Measurements from ENCODE around the gene POTEC. TPM values are rescaled to one million over a fixed set of nuclear protein-coding genes. Genes with fewer than 3 reads are reported as not detected.
"Not testable (repeated sequence)": the region's sequence is repeated elsewhere in the genome, so short reads cannot be mapped to it uniquely, and the experiment has no call there.

The POTEC gene
- not detected for polyA plus RNA-seq (2012; ENCODE audit: insufficient read depth, insufficient read length)

DNA sequence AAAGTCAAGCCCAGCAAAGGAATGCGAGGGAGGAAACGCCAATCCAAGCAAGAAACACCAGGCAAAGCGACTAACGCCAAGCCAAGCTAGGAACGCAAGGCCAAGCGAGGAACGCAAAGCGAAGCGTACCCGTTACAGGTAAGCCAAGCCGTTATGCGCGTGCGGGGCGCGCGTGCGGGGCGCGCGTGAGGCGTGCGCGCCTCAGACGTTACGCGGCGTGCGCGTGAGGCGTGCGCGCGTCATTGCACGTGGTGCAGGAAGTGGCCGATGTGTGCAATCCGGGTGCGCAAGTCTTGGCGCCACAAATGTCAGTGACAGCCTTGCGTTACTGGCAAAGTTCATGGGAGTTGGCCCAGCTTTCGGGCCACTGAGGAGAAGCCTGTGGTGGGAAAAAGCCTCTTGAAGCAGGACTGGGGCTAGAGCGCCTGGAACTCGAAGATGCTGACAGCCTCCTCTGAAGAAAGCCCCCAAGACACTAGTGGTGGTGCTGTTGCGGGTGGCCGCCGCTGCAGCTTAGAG lies at the start of gene POTEC:
Gene POTEC (minus strand): TSS at position 155 of the 519 bp plus-strand sequence. CDS start 454 bp downstream, outside the sequence.
- not testable (repeated sequence) for H3K4me3 ChIP-seq (ENCODE audit: low read length); DNase-seq (ENCODE audit: low read depth, low spot score)

DNA sequence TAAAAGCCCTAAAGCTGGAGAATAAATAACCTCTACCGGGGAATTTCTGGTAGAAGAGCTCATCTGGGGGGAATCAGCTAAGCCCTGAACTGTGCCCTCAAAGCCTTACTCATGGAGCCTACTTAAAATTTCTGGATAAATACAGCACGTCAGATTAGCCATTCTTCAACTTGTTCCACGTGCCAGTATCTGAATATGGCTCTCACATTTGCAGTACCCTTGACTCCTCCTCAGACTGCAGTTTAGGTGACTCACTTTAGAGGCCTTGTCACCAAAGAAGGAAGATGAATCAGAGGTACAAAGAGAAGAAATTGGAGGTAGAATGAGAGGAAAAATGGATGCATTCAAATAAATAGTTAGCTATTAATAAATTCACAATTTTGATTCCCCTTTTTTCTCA lies 34.6 kb upstream of the POTEC start:
- no peak overlapping the region for H3K4me3 ChIP-seq (ENCODE audit: low read length)
- DNase-seq (ENCODE audit: low read depth, low spot score): no peak

DNA sequence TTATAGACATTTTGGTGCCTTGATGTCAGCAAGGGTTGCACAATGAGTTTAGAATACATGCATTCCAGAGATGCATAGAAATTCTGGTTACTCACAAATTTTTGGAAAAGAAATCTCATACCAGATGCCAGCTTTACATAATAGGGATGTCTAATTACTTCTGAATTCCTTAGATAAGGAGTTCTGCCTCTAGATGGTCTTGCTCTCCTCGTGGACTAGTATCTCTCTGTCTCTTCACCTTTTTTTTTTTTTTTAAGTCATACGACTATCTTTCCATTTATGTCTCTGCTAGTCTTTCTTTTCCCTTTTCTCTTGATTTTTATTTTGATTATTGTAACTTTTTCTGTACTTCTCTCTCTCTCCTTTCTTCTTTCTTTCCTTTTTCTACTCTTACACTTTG lies 16.1 kb upstream of the POTEC start:
- not testable (repeated sequence) for DNase-seq (ENCODE audit: low read depth, low spot score)

GRCh38 chr18:14531659-14532058 lies 11.7 kb downstream of the POTEC start:
- not testable (repeated sequence) for DNase-seq (ENCODE audit: low read depth, low spot score)

More for the DNA sequence above, 16.1 kb upstream of the POTEC start:
- not testable (repeated sequence) for H3K4me3 ChIP-seq (ENCODE audit: low read length)

GRCh38 chr18:14510707-14511106 lies 32.7 kb downstream of the POTEC start:
- H3K4me3 ChIP-seq (ENCODE audit: low read length); DNase-seq (ENCODE audit: low read depth, low spot score): not testable (repeated sequence)

More at GRCh38 chr18:14531659-14532058, 11.7 kb downstream of the POTEC start:
- not testable (repeated sequence) for H3K4me3 ChIP-seq (ENCODE audit: low read length)

GRCh38 chr18:14503691-14504090 lies 39.7 kb downstream of the POTEC start:
- not testable (repeated sequence) for H3K4me3 ChIP-seq (ENCODE audit: low read length); DNase-seq (ENCODE audit: low read depth, low spot score)

DNA sequence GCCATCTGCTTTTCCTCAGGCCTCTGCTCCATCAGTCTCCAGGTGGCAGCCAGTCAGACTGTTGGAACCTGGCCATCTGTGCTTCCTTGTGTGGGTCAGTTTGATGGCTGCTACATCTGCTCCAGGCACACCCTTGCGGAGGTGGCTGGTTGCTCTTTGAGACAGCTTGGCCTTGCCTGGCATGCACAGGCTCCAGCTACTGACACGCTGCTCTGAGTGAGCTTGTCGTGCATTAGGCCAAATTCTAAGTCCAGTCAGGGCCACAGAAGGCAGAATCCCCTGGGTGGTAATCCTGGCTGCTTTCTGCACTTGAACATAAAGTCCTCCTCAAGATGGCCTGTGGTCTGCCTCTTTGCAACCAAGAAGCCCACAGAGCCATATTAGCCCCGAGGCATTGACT lies 41.5 kb downstream of the POTEC start:
- not testable (repeated sequence) for DNase-seq (ENCODE audit: low read depth, low spot score); H3K4me3 ChIP-seq (ENCODE audit: low read length)

DNA sequence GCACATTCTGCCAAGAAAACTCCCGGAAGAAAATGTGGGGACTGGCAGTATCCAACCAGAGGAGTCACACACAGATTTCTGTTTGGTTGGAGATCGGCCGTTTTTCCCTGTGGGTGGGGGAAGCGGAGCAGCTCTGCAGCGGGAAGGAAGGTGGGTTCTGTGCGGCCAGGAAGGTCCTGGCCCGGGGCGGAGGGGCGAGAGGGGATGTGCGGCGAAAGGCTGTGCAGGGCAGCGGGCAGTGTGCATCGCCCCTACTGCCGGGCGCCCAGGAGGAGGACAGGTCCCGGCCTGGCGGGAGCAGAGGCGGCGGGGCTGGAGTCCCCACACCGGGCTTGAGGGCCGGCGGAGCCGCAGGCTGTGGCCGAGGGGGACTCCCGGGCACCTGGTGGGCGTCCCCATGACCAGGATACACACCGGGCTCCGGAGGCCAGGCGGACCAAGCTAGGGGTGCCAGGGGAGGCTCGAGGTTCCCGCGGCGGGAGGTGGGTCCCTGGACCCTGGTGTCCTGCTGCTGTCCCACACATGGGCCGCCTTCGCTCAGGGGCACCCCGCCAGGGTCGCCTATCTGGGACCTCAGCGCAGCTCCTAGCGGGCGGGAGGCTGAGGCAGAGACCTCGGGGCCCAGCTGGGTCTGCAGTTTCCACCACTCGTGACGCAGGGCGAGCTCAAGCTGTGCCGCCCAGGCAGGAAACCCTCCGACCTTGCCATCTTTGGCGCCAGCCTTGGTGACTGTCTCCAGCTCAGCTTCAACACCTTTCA lies 54.0 kb downstream of the POTEC start:
- H3K4me3 ChIP-seq (ENCODE audit: low read length); DNase-seq (ENCODE audit: low read depth, low spot score): not testable (repeated sequence)

GRCh38 chr18:14488789-14489188 lies 54.6 kb downstream of the POTEC start:
- not testable (repeated sequence) for H3K4me3 ChIP-seq (ENCODE audit: low read length); DNase-seq (ENCODE audit: low read depth, low spot score)

GRCh38 chr18:14486926-14487580 lies 56.3 kb downstream of the POTEC start:
- not testable (repeated sequence) for DNase-seq (ENCODE audit: low read depth, low spot score); H3K4me3 ChIP-seq (ENCODE audit: low read length)

DNA sequence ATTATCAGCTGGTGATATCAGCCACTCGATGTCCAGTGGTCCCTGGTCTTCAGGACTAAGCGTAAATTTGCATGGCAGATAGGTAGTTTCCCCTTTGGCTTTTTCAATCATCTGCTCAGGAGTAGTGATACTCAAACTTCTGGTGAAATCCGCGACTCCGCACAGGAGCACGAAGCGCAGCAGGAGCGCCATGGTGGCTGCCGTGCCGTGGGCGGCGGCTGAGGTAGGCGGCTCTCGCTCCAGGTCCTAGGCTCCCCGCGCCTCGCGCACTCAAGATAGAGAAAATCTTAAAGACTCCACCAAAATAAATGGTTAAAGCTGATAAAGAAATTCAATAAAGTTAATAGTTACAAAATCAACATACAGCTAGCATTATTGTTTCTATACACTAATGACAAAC lies 64.3 kb downstream of the POTEC start:
- not testable (repeated sequence) for H3K4me3 ChIP-seq (ENCODE audit: low read length); DNase-seq (ENCODE audit: low read depth, low spot score)

DNA sequence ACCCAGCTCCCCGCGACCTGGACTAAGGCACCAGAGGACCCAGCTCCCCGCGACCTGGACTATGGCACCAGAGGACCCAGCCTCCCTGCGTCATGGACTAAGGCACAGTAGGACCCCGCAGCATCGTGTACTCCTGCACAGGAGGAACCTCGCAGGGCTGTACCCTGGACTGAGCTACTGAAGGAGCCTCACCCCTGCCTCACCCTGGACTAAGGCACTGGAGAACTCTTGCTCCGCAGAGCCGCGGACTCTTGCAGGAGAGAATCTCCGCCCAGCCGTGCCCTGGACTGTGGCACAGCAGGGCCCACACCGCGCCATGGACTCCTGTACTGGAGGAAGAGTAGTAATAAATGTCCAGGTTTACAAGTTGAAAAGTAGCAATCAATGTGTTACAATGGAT lies 67.9 kb downstream of the POTEC start:
- DNase-seq (ENCODE audit: low read depth, low spot score); H3K4me3 ChIP-seq (ENCODE audit: low read length): not testable (repeated sequence)

DNA sequence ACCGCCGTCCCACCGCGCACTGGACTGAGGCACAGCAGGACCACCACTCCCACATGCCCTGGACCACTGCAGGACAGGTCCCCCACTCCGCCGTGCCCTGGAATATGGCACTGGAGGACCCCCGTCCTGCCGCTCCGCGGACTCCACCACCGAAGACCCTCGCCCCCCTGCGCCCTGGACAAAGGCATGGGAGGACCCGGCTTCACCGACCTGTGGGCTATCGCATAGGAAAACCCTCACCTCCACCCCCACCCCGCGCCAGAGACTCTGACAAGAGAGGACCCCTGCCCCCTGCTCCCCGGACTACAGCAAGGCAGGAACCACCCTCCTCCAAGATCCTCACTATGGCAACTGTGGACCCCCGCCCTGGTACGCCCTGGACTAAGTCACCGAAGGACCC lies 68.6 kb downstream of the POTEC start:
- H3K4me3 ChIP-seq (ENCODE audit: low read length); DNase-seq (ENCODE audit: low read depth, low spot score): not testable (repeated sequence)

DNA sequence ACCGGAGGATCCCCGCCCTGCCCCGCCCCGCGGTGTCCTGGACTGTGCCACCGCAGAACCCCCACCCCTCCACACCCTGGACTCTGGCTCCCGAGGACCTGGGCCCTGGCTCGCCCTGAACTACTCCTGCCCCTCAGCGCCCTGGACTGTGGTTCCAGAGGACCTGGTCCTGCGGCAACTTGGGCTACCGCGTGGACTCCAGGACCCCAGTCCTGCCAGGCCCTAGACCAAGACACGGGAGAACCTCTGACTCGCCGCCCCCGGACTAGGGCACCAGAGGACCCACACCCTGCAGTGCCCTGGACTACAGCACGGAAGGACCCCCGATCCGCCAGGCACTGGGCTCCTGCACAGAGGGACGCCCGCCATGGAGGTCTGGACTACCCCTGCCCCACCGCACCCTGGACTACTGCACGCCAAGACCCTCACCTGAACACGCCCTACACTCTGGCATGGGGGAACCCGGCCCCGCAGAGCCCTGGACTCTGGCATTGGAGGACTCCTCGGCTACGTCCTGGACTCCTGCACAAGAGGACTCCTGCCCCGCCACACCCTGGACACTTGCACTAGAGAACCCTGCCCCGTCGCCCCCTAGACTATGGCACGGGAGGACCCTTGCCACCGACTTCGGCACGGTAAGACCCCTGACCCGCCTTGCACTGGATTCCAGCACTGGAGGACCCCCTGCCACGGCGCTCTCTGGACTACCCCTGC lies 69.2 kb downstream of the POTEC start:
- not testable (repeated sequence) for DNase-seq (ENCODE audit: low read depth, low spot score); H3K4me3 ChIP-seq (ENCODE audit: low read length)

DNA sequence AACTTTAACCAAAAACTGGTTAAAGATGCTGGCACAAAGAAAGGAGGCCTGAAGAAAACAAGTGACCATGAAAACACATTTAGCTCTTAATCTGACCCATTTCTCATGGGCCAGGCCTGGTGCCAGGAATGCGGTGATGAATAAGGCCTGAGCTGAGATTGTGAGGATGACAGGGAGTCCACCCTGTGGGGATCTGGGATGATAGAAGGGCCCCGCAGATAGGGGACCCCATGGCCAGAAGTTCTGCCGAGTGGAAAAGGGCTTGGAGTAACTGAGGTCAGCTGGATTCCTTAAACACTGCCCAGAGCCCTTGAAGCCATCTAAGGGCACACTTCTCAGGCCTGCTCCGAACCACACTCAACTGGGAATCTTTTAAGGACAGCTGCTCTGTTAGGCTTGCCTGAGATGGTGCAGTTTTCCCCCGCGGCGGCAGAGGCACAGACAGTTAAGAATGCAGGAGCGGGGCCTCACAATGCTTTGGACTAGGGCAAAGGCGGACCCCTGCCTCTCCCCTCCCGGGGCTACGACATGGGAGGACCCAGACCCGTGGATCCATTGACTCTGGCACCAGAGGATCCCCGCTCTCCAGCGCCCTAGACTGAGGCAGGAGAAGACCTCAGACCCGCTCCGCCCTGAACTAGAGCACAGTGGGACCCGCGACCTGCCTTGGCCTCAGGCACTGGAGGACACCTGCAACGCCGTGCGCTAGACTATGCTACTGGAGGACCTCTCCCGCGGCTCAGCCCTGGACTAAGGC lies 70.0 kb downstream of the POTEC start:
- H3K4me3 ChIP-seq (ENCODE audit: low read length); DNase-seq (ENCODE audit: low read depth, low spot score): not testable (repeated sequence)

- not testable (repeated sequence) for DNase-seq (ENCODE audit: low read depth, low spot score)
Measured at GRCh38 chr18:14471286-14471685, 72.1 kb downstream of the POTEC start.

GRCh38 chr18:14470446-14470845 lies 73.0 kb downstream of the POTEC start:
- DNase-seq (ENCODE audit: low read depth, low spot score); H3K4me3 ChIP-seq (ENCODE audit: low read length): not testable (repeated sequence)

More at GRCh38 chr18:14471286-14471685, 72.1 kb downstream of the POTEC start:
- not testable (repeated sequence) for H3K4me3 ChIP-seq (ENCODE audit: low read length)

DNA sequence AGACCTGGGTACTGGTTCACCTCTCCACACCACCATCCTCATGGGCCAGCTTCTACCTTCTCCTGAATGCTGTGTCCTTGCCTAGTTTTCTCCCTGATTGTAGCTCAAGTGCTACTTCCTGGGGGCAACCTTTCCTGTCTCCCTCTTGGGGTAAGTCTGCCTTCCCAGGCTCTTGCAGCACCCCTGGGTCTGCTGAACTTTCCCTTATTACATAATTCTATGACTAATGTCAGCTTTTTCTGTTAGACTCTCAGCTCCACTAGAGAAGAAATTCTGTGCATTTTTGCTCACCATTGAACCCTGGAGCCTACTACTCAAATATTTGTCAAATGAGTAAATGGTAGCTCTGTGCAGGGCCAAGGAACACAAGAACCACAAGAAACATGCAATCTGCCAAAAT lies 73.4 kb downstream of the POTEC start:
- not testable (repeated sequence) for DNase-seq (ENCODE audit: low read depth, low spot score)

GRCh38 chr18:14465989-14466388 lies 77.4 kb downstream of the POTEC start:
- not testable (repeated sequence) for H3K4me3 ChIP-seq (ENCODE audit: low read length); DNase-seq (ENCODE audit: low read depth, low spot score)

More for the DNA sequence above, 73.4 kb downstream of the POTEC start:
- H3K4me3 ChIP-seq (ENCODE audit: low read length): not testable (repeated sequence)
